GM18499 (cell line): ENCODE results near the gene OOSP4A.

ENCODE experiments used
- ATAC-seq: cut with Tn5 transposase; IDR thresholded peaks from one replicate; pipeline ENCODE4 v1.9.1; 2021; ENCODE audit warnings: moderate number of reproducible peaks; ENCODE audit not compliant: insufficient read depth, unreplicated experiment

The OOSP4A gene

DNA sequence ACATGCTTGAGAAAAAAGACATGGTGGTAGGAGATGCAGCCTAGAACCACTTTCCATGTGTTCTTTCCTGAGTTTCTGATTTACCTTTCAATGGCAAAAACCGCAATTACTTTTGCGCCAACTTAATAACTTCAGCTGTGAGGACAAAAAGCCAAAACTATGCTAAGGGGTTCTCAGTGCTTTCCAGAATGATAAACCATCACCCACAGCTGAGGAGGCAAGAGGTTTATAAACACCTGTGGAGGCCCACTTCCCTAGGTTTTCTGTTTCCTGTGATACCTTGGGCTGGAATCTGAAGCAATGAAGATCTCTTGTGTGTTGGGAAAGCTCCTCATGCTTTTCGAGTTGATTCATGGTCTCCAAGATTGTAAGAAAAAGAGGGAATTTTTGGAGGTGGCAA is at the start of gene OOSP4A:
Gene OOSP4A (plus strand): TSS at position 301 of the 400 bp plus-strand sequence. CDS start 0 bp downstream, at position 301.
- no peak for ATAC-seq

DNA sequence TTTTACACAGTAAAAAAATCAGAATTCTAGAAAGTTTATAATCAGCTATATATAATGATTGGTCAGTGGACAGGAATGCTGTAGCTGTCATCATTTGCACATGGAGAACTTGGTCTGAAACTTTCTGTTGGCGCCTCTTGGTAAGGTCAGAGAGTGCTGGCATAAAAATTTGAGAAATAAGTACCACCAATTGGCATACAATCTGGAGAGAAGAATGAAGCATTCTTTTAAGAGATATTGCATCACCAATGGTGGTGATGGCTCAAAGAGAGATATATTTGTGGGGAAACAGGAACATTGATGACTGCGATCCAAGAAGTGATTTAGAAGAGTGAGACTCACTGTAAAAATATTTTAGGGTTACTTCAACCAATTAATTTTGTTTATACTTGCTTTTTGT is 45.4 kb upstream of the OOSP4A start:
- no peak for ATAC-seq

DNA sequence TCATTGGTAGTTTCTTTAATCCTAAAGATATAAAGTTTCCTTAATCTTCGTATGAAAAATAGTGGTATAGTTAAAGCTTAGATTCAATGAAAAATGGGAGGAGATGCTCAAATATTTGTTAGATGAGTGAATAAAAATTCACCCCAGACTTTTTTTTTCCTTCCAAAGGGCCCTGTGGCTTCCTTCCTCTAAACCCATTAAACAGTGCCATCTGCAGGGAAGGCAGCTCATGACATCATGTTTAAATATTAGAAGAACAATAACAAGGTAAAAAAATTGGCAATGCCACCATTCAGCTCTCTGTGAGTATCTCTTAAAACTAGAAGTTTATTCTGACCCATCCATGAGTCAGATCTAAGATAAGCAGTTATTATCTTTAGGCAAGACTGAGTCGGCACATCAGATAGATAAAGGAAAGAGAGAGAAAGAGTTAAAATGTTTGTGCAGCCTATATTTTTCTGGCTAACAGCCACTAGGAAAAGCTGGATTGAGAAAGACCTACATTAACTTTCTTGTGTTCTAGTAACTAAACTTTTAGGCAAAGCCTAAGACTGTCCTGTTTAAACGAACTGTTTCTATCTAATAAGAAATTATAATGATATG is 44.7 kb upstream of the OOSP4A start:
- no peak for ATAC-seq

DNA sequence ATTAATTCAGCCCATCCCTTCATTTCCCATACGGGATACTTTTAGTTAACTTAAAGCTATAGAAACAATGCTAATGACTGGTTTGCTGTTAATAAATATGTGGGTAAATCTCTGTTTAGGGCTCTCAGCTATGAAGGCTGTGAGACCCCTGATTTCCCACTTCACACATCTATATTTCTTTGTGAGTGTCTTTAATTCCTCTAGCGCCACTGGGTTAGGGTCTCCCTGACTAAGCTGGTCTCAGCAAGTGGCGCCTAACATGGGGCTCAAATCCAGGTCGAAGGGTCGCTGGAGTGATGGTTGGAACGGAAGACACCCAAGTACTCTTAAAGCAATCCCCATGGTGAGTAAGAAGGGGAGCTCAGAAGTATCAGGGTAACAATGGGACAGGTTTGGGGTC is 40.0 kb upstream of the OOSP4A start:
- ATAC-seq = no peak

DNA sequence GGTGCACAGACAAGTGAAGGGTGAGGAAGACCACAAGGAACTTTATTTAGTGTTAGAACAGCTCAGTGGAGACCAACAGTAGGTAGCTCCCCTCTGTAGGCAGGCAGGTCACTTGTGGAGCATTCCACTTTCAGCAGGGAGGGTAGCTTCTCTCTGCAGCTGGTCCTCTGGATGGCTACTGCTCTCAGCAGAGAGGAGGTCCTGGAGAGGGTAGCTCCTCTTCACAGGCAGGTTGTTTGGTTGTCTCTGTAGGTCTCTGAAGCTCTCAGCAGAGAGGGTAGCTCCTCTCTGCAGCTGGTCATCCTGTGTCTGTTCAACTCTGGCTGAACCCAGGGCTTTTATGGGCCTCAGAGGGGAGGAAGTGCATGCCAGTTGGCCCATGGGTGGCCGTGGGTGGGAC is 32.1 kb upstream of the OOSP4A start:
- ATAC-seq = no peak

DNA sequence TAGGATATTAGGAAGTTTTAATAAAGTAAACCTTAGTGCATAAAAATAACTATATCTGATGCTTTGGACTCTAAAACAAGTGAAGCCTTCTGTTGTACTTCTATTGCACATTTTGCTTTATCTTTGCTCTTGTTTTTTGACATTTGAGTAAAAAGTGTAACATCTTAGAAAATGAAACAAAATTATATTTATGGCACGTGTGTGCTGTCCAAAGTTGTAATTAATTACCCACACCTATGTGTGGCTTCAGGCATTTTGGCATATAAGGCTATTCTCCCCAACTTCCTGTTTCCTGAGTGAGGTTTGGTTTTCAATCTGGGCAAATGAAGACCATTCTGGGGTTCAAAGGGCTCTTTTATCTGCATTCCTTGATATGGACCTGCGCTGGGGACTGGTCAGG is 25.7 kb upstream of the OOSP4A start, which contains the start of gene OOSP1:
Gene OOSP1 (plus strand): TSS at position 301 of the 400 bp plus-strand sequence. CDS start 23 bp downstream, at position 324.
- ATAC-seq = no peak

DNA sequence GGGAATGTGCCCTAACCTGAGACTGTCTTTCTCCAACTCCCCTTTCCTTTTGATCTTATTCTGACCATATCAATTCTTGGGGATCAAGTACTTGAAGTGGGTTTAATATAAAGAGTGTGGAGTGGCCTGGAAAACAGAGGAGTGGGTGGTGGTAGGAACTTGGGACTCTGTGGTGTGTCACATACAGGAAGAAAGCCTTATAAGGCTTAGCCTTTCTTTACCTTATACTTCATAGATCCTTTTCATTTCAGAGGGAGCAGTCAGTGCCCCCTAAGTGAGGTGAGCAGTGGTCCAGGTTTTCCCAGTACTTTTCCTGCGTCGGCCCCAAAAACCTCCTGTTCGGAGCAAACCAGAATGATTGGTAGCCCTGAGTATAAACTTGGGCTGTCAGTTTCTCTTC is 25.1 kb upstream of the OOSP4A start:
- no peak for ATAC-seq

DNA sequence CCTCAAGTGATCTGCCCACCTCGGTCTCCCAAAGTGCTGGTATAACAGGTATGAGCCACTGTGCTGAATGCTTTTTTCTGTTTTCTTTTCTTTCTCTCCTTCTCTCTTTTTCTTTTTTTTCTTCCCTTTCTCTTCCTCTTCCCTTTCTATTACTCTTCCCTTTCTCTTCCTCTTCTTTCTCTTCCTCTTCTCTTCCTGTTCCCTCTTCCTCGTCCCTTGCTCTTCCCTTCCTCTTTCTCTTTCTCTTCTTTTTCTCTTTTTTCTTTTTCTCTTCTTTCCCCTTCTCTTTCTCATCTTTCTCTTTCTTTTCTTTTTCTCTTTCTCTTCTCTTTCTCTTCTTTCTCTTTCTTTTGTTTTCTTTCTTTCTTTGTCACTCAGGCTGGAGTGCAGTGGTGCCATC is 24.4 kb upstream of the OOSP4A start:
- no peak for ATAC-seq

DNA sequence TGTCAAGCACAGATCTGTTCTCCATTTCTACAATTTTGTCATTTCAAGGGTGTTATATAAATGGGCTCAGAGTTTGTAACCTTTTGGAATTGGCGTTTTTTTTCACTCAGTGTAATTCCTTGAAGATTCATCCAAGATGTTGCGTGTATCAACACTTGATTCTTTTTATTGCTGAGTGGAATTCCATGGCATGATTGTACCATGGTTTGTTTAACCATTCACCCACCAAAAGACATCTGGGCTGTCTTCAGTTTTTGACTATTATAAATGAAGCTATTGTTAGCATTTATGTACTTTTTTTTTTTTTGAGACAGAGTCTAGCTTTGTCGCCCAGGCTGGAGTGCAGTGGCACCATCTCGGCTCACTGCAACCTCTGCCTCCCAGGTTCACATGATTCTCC is 22.7 kb upstream of the OOSP4A start:
- no peak for ATAC-seq

DNA sequence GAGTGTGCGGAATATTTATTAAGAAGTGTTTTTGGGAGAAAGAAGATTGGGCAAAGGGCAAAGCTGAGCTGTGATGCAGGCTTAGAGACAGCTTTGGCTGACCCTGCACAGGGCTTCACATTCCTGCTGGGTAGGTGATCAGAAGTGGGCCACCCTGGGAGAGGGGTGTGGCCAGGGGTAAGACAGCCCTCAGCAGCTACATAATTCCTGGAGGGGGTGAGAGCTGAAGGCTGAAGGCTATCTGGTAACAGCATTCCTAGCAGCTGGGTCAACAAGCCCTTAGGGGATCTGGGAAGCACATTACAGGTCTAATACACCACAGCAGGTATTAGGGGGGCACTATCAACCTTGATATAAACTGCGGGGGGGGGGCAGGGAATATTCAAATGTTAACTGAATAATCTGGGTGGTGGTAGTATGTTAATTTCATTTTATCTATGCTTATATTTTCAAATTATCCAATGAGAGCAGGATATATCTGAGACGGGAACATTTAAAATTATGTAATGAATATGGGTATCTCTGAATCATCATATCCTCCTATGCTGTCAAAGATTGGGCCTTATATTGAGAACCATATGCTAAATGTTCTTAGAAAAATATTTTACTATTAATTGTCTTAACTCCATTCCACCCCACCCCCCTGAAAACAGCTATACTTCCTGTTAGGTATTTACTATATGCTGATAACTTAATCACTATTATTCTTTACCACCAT is 19.7 kb upstream of the OOSP4A start:
- ATAC-seq = no peak

DNA sequence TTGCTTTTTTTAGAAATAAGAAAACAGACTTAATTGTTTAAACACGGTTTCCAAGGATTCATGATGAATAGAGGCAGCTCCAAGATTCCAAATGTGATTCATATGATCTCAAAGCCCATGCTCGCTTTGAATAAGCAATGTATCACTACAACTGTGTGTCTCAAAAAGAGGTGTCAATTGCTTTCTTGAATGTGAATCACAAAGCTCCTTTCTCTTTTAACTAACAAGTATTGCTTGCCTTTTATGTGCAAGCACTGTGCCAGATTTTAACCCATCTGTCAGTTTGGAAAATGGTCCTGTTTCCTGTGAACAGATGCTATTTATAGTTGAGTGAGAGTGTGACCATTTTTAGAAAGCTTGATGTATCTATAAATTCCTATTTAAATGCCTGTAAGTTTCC is 19.1 kb upstream of the OOSP4A start:
- ATAC-seq = no peak

DNA sequence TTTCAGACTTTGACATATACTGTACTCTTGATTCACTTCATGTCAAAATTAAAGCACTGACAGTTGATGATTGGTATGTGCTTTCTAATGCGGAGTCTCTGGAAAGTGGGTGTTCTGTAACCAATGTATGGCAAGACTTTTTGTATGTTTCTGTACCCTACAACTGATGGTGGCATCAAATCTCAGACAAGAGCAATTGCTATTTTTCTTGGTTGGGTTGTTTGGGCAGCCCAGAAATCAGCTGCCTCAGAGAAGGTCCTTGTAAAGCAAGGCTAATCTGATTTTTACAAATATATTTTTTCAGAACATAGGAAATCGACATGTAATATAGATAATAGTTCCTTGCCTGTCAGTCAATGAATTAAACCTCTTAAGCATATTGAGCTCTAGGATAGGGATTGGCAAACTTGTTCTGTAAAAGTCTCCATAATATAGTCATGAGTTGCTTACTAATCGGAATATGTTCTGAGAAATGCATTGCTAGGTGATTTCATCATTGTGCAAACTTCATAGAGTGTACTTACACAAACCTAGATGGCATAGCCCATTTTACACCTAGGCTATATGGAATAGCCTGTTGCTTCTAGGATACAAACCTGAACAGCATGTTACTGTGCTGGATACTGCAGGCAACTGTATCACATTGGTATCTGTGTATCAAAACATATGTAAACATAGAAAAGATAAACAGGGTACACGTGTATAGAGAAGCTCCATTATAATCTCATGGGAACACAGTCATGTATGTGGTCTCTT is 10.2 kb upstream of the OOSP4A start:
- ATAC-seq = no peak

DNA sequence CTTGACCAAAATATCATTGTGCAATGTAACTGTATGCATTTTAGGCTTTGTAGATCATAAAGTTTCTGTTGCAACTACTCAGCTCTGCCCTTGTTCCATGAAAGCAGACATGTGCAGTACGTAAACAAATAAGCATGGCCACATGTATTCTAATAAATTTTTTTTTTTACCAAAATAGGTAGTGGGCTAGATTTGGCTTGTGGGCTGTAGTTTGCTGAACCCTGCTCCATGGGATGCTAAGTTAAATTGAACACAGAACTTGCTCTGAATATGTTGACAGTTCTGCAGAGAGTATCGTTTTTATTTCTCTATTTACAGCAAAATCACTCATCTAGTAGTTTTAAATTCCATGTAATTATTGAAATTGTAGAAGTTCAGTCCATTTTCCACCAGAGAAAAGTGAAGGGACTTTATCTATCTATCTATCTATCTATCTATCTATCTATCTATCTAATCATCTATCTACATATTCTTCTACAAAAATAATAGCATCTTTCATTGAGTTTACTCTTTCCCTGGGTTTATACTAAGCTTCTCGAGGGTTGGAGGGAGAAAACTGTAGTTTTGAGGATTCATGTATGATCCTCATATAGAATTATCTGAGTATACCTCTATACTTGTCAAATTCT is 9.5 kb upstream of the OOSP4A start:
- no peak for ATAC-seq

DNA sequence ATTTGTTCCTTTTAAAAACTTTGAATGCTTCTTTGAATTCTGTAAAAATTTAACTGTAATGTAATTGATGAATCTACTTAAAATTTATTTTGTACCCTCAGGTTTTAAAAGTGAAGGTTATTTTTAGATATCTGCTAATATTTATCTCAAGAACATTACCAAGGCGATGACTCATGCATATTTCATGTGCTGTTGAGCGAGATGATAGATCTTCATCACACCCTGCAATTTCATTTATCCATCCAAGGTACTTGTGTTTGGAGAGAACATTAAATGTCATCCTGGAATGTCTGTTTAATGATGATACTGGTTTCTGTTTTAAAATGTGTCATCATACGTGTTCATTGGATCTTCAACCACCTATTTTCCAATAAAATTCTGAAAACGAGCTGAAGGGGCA is 6.7 kb upstream of the OOSP4A start:
- no peak for ATAC-seq

DNA sequence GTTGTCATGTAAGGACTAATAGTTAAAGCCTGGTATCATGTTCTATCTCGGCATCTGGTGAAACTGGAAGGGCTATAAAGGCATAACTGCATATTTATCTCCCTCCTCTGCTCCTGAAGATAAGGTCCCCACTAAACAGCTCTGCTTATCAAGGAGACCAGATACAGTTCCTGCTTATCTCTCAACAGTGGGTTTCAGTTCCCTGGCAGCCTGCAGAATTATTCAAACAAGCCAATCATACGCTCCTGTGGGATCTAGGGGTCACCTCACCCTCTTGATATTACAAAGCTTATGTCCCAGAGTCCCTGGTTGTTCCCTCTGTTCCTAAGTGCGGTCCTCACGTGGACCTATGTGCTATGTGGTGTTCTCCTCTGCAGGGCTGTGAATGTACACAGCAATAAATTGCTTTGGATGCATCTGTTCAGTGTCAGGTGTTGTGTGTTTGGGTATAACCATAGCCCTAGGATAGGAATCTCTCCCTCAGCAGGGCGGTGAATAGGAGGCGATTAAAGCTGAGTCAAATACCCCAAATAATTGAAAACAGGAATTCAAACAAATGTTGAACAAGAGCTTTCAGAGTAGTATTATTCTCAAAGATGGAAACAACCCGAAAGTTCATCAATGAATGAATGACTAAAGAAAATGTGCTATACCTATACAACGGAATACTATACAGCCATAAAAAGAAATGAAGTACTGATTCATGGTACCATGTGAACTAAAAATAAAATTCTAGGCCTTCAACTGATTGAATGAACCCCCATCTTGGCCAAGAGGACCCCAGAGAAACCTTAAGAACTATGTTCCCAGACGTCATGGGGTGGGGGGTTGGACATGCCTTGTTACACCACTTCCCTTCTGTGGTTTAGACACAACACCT is 3.1 kb upstream of the OOSP4A start:
- ATAC-seq = no peak

DNA sequence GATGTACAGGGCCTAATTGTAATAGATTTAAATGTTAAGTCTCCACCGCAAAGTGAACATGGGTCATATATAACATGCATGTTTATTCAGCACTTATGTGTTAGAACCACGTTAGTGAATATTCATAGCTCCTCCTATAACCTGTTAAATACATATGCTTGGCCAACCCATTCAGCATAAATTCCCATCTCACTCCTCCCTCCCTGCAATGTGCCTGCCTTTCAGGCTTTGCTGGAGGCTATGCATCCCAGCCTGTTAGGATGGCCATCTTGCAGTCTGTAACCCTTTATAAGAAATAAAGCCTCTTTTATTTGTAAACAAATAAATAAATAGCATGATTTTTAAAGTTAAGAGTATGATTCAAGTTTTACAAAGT is 1.7 kb upstream of the OOSP4A start:
- no peak for ATAC-seq

DNA sequence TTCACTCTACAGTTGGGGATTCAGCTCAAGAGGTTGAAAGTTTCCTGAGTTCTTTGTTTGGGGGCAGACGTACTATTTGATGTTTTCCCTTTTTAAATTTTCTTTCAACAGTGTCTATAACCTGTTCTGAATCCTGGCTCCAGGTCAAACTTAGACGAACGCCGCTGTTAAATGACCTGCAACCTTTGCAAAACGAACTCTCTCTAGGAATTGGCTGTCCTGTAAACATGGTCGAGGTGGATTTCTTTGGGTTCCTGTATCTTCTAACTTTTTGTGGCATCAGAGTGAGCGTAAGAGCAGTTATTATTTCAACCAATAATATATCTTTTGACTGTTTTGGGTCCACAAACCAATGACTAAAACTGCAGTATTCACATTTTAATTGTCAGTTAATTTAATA is 1.6 kb downstream of the OOSP4A start:
- ATAC-seq = no peak

DNA sequence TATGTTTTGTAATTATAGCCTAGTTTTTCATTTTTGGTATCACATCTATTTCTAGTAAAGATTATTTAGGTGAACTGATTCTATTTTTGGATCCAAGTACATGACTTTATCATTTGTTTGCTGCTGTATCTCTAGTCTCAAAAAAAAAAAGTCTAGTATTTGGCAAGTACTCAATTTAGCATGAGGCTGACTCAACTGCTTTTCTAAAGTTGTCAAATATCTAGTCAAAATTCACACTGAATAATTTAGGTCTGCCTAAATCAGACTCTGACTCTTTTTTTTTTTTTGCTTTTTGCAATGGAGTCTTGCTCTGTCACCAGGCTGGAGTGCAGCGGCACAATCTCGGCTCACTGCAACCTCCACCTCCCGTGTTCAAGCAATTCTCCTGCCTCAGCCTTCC is 2.4 kb downstream of the OOSP4A start:
- no peak for ATAC-seq

DNA sequence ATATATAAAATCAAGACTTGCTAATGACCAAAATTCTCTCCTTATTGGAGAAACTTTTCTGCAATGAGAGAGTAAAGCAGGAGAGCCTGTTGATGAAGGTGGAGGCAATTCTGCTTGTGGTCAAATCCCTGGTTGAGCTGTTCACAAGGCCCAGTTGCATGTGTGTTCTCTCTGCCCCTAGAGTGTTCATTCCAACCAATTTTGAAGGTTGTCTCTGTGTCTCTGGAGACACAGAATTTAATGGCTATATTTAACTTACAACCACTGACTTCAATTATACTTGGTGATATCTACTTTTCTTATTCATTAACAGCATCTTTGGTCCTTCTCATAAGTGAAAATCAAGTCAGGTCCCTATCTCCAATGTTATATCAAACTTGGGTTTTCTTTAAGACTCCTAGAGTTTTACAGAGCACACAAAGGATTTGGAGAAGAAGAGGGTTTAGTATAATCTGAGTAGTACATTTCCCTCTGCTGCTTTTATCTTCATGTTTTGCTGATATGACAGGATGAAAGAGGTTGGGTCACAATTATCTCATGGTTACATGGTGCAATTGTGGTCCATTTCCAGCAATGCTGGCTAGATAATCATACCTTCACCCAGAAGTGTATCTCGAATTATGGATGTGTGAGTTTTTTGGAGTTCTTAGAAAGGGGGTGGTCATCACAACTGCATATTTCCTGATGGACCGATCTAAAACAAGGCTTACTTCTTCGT is 4.0 kb downstream of the OOSP4A start:
- ATAC-seq = no peak
